Small intestine (tissue), 7 donors: Measurements from ENCODE around the gene NBEA. TPM values are rescaled to one million over a fixed set of nuclear protein-coding genes. Genes with fewer than 3 reads are reported as not detected.
"Not testable (repeated sequence)": the region's sequence is repeated elsewhere in the genome, so short reads cannot be mapped to it uniquely, and the experiment has no call there.

ENCODE experiments used
- DNase-seq, 2 donors: peaks; one replicate each; pipeline versions ENCODE4 v3.0.0 to v3.0.0-alpha.2; 2013
- FAIRE-seq: peaks from 2 replicates; lab custom pipeline; 2012; peaks lifted over from hg19 to GRCh38; lab: Jason Lieb, UNC
- H3K27ac ChIP-seq, 3 donors: one replicate each; pipeline ENCODE4 v1.5.1; 2013; ENCODE audit warnings: low read length in 2 of 3, mild to moderate bottlenecking in 2 of 3, control low read depth in 1 of 3, inconsistent platforms in 1 of 3, low read depth in 1 of 3, moderate library complexity in 1 of 3
- H3K27me3 ChIP-seq, 3 donors: one replicate each; pipeline ENCODE4 v1.6.1; 2013; ENCODE audit warnings: low read length in 3 of 3, inconsistent platforms in 1 of 3; ENCODE audit not compliant: control insufficient read depth in 3 of 3, insufficient read depth in 3 of 3
- H3K36me3 ChIP-seq, 3 donors: one replicate each; pipeline ENCODE4 v1.6.1; 2013; ENCODE audit warnings: low read length in 3 of 3, inconsistent platforms in 1 of 3, low read depth in 1 of 3, mild to moderate bottlenecking in 1 of 3, moderate library complexity in 1 of 3; ENCODE audit not compliant: control insufficient read depth in 3 of 3, insufficient read depth in 2 of 3
- H3K4me1 ChIP-seq, 3 donors: one replicate each; pipeline ENCODE4 v1.6.1; 2013; ENCODE audit warnings: low read length in 2 of 3, inconsistent platforms in 1 of 3, low read depth in 1 of 3, mild to moderate bottlenecking in 1 of 3, moderate library complexity in 1 of 3; ENCODE audit not compliant: control insufficient read depth in 3 of 3, insufficient read depth in 2 of 3
- H3K4me3 ChIP-seq, 3 donors: one replicate each; pipeline ENCODE4 v1.5.1; 2013; ENCODE audit warnings: low read length in 3 of 3, control low read depth in 1 of 3, inconsistent platforms in 1 of 3, low read depth in 1 of 3, mild to moderate bottlenecking in 1 of 3, moderate library complexity in 1 of 3
- H3K9me3 ChIP-seq, 2 donors: one replicate each; pipeline ENCODE4 v1.6.1; 2013; ENCODE audit warnings: low read depth in 1 of 2, low read length in 1 of 2; ENCODE audit not compliant: control insufficient read depth in 2 of 2, insufficient read depth in 1 of 2
- WGBS, 3 donors: extraction: QIAGEN DNeasy Blood & Tissue Kit; methylation state at CpG; one replicate each; pipeline ENCODE4 v1.1.7; 2013; 5-methylcytosine and 5-hydroxymethylcytosine counted together
- polyA plus RNA-seq, 4 donors: library from polyadenylated mRNA; stranded (reverse) in 3 of 4; unstranded in 1 of 4; fragments of 200-250 nt in 3 of 4; fragments of 120-200 nt in 1 of 4; gene quantifications; one replicate each; pipeline versions ENCODE4 v1.2.1 to v1.2.3, GENCODE V29; 2013
- donor health status: healthy with polysubstance abuse.
- donor health status: control.
- donor health status: control.
- donor health status: Bipolar disorder and iron deficiency.
- donor health status: healthy.

The NBEA gene
- polyA plus RNA-seq, 4 donors, result 1.1 to 3.1 (median 2.2) TPM

GRCh38 chr13:34967851-34968562 is 25.9 kb downstream of the NBEA start:
- DNase-seq, result peak; percentile 41 to 83
- WGBS, 3 donors, result 9 to 45% (median 22%) methylated on average over 3 of the region's 3 CpGs

GRCh38 chr13:34969539-34969938 is 27.5 kb downstream of the NBEA start:
- H3K27me3 ChIP-seq, H3K4me1 ChIP-seq, H3K36me3 ChIP-seq, H3K4me3 ChIP-seq, DNase-seq, H3K27ac ChIP-seq, FAIRE-seq: not testable (repeated sequence)
- 86 to 89% (median 88%) methylated on average over 2 of the region's 2 CpGs for WGBS, 3 donors
- H3K9me3 ChIP-seq, result peaks cover 0 to 19% of the 10 kb centered on the region in 2 donors

More at GRCh38 chr13:34967851-34968562, 25.9 kb downstream of the NBEA start:
- no peak overlapping the region for H3K4me3 ChIP-seq
- H3K4me1 ChIP-seq, result peaks cover 0 to 8% (median 3%) of the 10 kb centered on the region in 3 donors
- H3K9me3 ChIP-seq, result peaks cover 0 to 8% of the 10 kb centered on the region in 2 donors
- peak overlapping the region in 2 of 3 donors; percentile 50 to 51 for H3K27ac ChIP-seq
- FAIRE-seq, result no peak
- no peaks in the 10 kb centered on the region for H3K36me3 ChIP-seq
- no peaks in the 10 kb centered on the region for H3K27me3 ChIP-seq

GRCh38 chr13:34970961-34971360 is 28.9 kb downstream of the NBEA start:
- DNase-seq, result no peak
- Histone ChIP-seq H3K27me3 (no peaks in the 10 kb centered on the region), H3K4me3 (no peak overlapping the region), H3K27ac (no peak overlapping the region), H3K36me3 (peaks cover 0 to 5% (median 0%) of the 10 kb centered on the region in 3 donors), H3K9me3 (peaks cover 0 to 19% of the 10 kb centered on the region in 2 donors), H3K4me1 (peaks cover 0 to 8% (median 3%) of the 10 kb centered on the region in 3 donors)
- WGBS, 3 donors, result 20 to 89% (median 52%) methylated on average over 1 of the region's 1 CpG
- FAIRE-seq, result no peak

GRCh38 chr13:34971473-34971872 is 29.4 kb downstream of the NBEA start:
- H3K4me1 ChIP-seq, result peaks cover 0 to 8% (median 3%) of the 10 kb centered on the region in 3 donors
- H3K27me3 ChIP-seq, result no peaks in the 10 kb centered on the region
- no peak overlapping the region for H3K4me3 ChIP-seq
- no peak overlapping the region for H3K27ac ChIP-seq
- peaks cover 0 to 5% (median 0%) of the 10 kb centered on the region in 3 donors for H3K36me3 ChIP-seq
- peaks cover 0 to 19% of the 10 kb centered on the region in 2 donors for H3K9me3 ChIP-seq
- WGBS, 3 donors, result 90 to 91% (median 90%) methylated on average over 2 of the region's 2 CpGs
- no peak for DNase-seq
- no peak for FAIRE-seq

- not testable (repeated sequence) for H3K27ac ChIP-seq, DNase-seq, H3K4me1 ChIP-seq, H3K27me3 ChIP-seq, FAIRE-seq, H3K4me3 ChIP-seq, H3K36me3 ChIP-seq
- WGBS, 3 donors, result 78 to 85% (median 82%) methylated on average over 5 of the region's 5 CpGs
- H3K9me3 ChIP-seq, result peaks cover 2 to 21% of the 10 kb centered on the region in 2 donors
These were observed 43.1 kb downstream of the NBEA start for GRCh38 chr13:34985199-34985598.

- no peak for DNase-seq
- H3K4me1 ChIP-seq, result no peaks in the 10 kb centered on the region
- H3K4me3 ChIP-seq, result no peak overlapping the region
These were observed 46.3 kb downstream of the NBEA start for GRCh38 chr13:34988330-34988791.

GRCh38 chr13:34990399-34991214 is 48.5 kb downstream of the NBEA start:
- DNase-seq, result peak; percentile 32 to 89
- H3K27ac ChIP-seq, result peak overlapping the region in 1 of 3 donors; percentile 32

More at GRCh38 chr13:34988330-34988791, 46.3 kb downstream of the NBEA start:
- WGBS, 3 donors, result 90 to 95% (median 90%) methylated on average over 12 of the region's 12 CpGs
- FAIRE-seq, result no peak
- Histone ChIP-seq H3K27ac (no peak overlapping the region), H3K36me3 (no peaks in the 10 kb centered on the region), H3K27me3 (no peaks in the 10 kb centered on the region), H3K9me3 (peaks cover 4 to 30% of the 10 kb centered on the region in 2 donors)

GRCh38 chr13:34993470-34993869 is 51.4 kb downstream of the NBEA start:
- H3K4me1 ChIP-seq, result no peaks in the 10 kb centered on the region
- H3K4me3 ChIP-seq, result no peak overlapping the region
- H3K27ac ChIP-seq, result no peak overlapping the region
- FAIRE-seq (no peak), DNase-seq (no peak)
- peaks cover 4 to 31% of the 10 kb centered on the region in 2 donors for H3K9me3 ChIP-seq
- H3K27me3 ChIP-seq, result no peaks in the 10 kb centered on the region
- 78 to 91% (median 85%) methylated on average over 3 of the region's 3 CpGs for WGBS, 3 donors
- H3K36me3 ChIP-seq, result no peaks in the 10 kb centered on the region

More at GRCh38 chr13:34990399-34991214, 48.5 kb downstream of the NBEA start:
- Histone ChIP-seq H3K9me3 (peaks cover 4 to 31% of the 10 kb centered on the region in 2 donors), H3K4me1 (no peaks in the 10 kb centered on the region), H3K4me3 (no peak overlapping the region), H3K27me3 (no peaks in the 10 kb centered on the region), H3K36me3 (no peaks in the 10 kb centered on the region)
- 94 to 100% (median 94%) methylated on average over 1 of the region's 1 CpG for WGBS, 3 donors
- no peak for FAIRE-seq
